ENCODE measurements around the gene HEYL.

The HEYL gene

DNA sequence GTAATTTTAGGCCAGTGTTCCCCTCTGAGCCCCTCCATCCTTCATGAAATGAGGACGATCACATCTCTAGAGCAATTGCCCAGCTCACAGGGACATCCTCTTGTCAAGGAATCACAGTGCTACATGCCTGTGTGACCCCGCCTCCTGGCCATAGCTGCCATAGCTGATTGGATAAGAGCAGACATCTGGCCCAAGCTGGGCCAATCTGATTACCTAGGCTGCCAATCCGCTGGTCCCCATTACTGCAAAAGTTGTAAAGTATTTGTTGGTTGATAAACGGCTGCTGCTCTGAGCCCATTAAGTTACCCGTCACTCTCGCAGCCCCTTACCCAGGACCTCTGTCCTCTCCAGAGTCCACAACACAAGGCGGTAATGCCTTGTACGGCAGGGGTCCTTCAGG is 24.1 kb upstream of the HEYL start:
- no peak for DNase-seq

DNA sequence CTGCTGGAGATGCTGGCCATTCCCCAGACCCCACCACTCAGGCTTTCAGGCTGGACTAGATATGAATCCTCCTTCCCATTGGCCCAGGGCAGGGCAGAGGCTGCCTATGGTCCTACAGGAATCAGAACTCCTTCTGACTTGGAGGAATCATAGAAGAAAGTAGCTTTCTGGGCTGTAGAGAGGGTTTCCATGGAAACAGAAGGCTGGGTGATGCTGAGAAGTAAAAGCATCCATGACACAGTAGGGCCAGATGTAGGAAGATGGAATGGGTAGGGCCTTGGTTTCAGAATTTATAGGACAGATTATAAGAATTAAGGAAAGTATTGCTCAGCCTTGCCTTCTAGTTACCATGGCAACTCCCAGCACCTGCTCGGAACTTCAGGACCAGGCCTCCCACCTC is 23.4 kb upstream of the HEYL start:
- DNase-seq: no peak

DNA sequence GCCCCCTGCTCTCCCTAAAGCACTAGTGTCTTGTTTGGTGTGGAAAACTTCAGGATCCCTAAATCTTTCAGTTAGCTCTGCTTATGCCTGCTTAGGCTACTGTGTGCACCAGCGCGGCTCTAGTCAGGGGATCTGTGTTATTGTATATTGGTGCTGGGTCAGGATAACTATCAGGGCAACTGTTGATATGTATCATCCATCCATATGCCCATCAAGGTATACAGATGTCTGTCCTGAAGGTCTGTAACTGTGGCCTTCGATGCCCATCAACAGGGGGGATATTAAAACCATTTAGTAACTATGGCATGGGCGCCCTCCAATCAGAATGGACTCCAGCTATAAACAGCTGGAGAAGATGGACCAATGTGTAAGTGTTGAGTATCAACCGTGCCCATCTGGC is 20.1 kb upstream of the HEYL start:
- no peak for DNase-seq

DNA sequence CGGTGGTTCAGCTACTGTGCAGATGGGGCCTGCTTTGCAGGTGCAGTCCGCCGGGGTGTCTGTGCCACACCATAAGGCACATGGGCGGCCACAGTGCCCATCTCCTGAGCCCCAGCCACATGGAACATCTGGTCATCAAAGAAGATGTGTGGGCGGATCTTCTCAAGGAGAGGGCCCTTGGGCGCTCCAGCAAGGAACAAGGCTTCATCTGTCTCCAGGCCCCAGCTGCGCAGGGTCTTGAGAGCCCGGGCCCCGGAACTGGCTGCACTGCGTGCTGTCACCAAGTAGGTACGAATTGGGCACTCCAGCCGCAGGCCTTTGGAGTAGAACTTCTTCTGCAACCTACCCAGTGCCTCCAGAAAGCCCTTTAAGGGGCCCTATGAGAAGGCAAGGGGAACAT is 19.7 kb upstream of the HEYL start:
- DNase-seq: no peak

DNA sequence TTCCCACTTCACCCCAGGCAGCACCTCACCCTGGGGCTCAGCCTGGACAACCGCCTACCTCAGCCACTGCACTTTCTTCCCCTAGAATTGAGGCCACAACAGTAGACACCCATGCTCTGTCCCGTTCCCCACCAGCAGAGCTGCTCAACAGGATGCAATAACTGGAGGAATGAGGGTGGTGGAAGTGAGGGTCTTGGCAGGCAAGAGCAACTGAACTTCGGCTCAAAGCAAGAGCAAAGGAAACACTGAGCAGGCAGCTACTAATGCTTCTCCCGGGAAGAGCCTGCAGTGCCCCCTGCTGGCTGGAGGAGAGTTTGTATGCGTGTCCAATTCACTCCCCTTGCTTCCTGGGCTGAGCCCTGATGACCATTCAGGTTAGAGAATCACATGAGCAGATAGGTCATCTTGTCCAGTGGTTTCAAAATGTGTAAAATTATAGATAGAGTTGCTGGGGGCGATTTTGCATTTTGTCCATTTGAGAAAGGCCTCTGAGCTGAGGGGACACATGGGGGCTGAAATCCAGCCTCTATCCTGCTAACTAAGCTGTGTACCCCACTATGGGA is 18.6 kb upstream of the HEYL start:
- DNase-seq: no peak

DNA sequence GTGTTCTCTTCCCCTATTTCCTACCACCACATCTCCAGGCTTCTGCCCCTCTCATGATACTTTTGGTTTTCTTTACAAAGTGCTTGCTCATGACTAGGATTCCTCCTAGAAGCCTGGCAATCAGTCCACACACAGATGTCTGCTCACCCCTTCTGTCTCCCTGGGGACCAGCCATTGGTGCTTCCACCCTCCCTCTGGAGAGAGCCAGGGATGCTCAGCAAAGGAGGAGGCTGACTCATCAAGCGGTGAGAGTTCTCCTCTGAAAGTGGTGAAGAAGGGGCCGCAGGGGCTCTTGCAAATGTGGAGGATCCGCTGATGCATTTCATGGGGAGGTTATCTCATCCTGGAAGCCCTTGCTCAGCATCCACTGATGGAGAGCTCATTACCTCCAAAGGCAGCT is 18.0 kb upstream of the HEYL start:
- no peak for DNase-seq

DNA sequence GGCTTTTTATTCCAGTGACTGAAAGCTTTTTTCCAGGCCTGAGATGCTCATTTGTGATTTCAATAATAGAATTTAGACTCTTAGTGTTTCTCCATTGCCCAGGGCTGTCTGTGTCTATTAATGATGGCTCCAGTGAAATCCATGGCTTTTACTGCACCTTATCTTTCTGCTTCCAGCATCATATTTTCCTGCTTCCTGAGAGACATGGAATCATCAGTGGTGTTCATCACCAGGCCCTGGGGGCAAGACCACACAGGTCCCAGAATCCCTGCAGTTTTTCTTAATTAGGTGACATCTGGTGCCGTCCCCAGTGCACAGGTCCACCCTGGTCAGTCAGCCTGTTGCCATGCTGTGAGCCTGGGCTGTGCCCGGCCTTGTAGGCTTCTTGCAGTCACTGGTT is 16.9 kb upstream of the HEYL start:
- DNase-seq: no peak

DNA sequence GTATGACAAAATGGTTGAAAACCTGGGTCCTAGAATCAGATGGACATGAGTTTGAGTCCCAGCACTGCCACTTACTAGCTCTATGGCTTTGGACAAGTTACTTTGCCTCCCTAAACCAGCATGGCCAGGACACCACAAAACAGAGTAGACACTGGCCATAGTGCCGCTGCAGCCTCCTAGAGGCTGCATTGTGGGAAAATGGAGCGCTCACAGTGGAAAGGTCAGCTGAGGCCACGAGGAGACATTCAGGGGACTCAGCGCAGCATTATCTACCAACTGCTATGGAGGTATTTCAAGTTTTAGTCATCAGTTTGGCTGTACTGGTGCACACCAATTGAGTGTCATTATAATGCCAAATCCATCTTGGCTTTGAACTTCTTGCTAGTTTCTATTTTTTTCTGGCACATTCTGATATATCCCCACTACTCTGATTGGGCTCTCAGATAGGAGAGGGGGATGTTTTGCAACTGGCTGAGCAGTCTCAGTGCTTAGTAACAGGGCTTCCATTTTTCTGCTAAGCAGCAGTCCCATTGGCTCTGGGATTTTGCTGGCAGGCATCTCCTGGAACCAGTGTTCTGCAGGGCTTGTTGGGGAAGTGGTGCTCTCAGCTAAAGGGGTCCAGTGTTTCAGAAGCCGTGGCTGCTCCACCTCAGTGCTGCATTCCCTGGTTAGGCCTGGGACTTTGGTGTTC is 16.3 kb upstream of the HEYL start:
- no peak for DNase-seq

DNA sequence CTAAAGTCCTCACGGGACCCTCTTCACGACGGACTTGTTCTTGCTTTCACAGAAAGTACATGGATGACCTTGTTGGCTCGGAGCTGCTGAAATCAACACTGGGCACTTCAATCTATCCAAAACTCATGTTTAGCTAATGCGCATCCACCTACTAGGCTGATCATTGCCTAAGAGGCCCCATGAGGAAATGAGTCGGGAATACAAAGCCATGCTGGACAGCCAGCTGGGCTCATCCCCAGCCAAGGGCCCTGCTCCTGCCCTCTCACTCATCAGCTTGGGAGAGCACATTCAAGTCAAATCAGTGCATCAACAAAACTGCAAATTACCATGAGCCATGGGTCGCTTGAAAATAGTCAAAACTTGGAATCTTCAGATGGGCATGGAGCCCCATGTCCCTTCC is 14.8 kb upstream of the HEYL start:
- DNase-seq: no peak

DNA sequence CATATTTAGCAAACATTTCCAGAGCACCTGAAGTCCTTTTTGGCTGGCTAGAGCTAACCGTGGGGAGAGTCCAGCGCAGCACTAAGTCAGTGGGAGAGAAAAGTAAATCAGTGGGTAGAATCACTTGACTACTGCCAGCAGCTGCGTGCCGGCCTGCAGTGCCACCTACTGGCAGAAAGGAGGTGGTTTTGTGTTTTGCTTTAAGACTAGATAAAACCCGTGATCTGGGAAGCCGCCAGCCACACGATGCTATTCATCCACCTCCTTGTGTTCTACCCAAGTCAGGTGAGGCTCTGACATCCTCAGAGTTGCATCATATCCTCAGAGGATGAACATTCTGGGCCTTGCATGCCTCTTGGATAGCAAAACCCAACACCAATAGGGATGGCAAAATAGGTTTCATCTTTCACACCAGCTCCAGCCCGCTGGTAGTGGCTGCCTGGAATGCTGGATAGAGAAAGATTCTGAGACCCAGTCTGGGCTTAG is 14.1 kb upstream of the HEYL start:
- DNase-seq: no peak

DNA sequence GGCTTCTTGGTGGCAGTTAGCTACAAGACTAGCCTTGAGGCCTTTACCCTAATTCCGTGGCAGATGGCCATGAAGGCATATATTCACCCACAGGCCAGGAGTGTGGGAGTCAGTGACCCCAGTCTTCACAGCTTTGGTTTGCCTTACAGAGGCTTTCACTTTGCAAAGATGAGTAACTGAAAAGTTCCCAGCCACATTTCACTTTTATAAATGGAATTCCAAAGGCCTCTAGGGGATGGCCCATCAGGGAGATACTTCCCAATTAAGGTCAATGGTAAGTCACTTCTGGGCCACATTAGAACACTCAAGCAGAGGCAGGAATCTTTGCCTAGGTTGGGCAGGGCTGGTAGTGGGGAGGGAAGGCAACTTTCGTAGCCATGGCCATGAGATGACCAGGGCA is 13.1 kb upstream of the HEYL start:
- DNase-seq: no peak

DNA sequence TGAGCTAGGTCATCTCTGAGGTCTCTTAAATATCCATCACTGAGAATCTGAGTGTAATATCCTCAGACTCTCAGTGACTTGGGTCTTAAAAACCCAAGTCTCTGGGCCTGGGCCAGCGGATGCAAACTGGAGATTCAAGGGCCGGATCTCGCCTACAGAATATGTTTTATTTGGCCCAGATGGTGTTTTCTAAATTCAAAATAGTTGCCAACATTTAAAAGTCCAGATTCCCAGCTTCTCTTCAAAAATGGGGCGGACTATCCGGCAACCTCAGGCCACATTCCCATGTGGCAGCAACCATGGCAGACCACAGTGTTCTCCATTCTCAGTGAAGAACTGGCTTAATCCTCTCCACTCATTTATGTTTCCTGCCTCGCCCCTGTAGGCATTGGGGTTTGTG is 12.7 kb upstream of the HEYL start:
- DNase-seq: no peak

DNA sequence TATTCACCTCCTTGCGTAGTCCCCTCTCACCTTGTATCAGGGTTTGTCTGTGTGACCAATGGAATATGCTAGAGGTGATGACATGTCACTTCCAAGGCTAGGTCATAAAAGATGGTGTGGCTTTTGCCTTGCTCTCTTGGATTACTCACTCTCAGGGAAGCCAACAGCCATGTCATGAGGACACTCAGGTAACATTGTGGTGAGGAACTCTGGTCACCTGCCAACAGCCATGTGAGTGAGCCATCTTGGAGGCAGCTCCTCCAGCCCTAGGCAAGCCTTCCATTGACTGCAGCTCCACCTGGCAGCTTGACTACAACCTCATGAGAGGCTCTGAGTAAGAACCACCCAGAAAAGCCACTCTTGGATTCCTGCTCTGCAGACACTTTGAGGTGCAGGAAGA is 11.0 kb upstream of the HEYL start:
- DNase-seq: no peak

DNA sequence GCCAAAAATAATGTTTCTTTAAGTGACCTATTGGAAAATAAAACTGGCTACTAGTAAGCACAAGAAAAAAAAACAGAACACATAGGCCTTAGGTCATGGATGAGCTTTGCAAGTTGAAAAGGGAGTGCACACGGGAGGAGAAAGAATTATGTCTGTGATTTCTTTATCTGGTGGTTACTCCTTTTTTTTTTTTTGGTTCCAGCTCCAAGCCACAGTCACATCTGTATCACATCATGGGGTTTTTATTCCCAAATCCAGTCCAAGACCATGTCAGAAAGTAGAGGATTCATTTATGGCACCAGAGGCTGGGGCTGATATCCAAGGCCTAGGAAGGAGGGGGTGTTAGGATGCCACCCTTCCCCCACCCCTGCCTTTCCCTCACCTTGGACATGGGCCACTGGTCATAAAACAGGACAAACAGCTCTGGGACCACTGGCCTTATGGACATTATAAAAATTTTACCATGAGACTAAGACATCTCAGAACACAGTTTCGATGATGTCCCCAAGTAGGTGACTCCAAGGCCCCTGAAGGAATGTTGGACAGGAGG is 10.3 kb upstream of the HEYL start:
- no peak for DNase-seq

DNA sequence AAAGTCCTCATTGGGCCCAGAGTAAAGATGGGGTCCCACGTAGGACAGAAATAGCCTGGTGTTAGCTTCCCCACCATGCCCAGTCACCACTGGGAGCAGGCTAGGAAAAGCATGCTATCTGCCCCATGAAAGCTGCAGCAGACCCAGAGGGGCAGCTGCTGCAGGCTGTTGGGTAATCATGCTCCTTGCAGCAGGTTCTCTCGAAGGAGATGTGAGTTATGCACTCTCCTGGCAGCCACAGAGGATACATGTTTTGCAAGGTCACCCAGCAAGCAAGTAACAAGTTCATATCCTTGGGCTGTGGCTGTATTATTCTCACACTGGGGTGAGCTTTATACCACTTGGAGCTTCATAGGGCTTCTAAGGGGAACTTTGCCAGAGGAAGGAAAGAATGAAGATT is 9.1 kb upstream of the HEYL start:
- no peak for DNase-seq

DNA sequence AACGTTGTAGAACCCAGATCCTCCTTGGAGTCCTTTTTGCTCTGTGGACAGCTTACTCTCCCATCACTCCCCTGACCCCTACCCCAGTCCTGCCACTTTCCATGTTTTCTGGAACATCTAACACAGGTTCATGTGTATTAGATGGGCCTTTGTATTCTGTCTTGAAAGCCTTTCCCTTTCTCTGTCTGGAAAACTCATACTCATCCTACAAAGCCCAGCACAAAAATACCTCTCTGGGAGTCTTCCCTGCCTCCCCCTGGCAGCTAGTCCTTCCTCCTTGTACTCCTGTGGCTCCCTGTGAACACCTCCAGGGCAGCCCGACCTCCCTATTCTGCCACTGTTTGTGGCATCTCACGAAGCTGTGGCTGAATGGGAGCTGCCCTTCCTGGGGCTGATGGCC is 7.8 kb upstream of the HEYL start:
- no peak for DNase-seq

DNA sequence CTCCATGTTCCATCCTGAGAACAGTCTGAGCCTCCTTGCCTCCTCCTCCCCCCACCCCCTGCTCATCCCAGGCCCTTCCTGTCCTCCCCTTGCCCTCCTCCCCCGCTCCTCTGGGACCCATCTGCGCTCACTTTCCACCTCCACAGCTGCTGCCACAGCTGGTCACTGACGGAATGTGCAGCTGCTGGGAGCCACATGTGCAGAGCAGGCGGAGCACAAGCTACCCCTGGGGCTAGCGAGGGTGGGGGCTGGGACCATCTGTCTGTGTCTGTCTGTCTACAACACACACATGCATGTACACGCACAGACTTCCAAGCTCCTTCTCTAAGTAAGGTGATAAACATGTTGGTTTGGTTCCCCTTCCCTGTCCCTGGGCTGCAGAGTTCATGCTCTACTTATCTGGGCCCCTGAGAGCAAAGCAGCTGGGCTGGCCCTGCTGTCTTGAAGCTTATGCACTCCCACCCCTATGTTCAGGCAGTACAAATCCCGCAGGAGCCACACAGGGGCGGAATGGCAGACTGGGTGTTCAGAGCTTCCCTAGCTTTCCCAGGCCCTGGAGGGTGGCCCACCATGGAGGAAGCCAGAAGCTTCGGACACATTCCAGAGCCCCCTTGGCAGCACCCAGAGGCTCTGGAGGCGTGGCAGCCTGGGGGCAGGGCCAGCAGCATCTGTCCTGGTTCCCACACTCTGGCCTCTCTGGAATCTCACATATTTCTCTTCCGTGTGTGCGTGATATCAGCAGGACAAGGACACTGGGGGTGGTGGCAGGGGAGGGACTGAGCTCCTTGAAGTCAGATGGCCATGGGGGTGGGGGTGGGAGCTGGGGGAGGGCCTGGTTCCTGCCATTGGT is 7.0 kb upstream of the HEYL start:
- no peak for DNase-seq

DNA sequence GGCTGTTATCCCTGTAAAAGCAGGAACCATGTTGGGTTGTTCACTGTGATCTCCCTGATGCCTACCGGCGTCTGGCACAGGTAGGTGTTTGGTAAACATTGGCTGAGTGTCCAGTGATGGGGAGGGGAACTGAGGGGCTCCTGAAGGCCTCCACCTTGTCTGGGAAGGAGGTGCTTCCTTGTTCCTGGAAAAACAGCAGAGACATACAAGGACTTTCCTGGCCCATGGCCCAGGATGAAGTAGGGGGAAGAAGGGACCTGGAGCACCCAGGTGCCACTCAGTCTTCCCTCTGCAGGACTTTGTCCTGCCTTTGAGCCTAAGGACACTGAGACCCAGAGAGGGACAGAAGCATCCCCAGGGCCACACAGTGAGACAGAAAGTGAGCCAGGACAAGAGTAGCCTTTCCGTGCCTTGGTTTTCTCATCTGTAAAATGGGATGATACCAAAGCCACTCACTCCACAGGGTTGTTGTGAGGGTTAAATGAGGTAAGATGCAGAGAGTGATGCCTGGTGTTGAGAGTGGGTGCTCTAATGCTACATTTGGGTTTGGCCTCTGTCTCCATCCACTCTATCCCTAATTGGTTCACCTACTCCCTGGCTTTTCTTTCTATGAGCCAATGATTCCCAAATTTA is 6.1 kb upstream of the HEYL start:
- no peak for DNase-seq

DNA sequence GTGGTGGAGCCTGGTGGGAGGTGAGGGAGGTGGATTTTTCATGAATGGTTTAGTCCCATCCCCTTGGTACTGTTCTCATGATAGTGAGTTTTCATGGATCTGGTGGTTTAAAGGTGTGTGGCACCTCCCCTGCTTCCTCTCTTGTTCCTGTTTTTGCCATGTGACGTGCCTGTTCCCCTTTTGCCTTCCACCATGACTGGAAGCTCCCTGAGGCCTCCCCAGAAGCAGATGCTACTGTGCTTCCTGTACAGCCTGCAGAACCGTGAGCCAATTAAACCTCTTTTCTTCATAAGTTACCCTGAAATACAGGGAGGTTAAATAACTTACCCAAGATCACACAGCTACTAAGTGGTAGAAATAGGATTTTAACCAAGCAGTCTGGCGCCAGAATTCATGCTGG is 4.3 kb upstream of the HEYL start:
- DNase-seq: no peak

DNA sequence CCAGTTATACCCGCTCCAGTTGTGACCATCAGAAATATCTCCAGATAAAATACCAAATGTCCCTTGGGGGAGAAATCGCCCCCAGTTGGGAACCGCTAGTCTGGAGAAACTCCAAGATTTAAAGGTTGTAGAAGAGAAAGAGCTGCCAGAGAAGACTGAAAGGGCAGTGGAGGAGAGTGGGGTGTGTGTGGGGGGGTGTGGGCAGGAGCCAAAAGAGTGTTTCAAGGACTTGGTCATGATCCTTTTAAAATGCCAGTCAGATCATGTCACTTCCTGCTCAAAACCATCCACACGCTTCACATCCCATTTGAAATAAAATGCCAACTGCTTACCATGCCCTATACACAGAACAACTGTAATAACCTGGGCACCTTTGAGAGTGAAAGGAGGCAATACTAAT is 3.4 kb upstream of the HEYL start:
- no peak for DNase-seq

DNA sequence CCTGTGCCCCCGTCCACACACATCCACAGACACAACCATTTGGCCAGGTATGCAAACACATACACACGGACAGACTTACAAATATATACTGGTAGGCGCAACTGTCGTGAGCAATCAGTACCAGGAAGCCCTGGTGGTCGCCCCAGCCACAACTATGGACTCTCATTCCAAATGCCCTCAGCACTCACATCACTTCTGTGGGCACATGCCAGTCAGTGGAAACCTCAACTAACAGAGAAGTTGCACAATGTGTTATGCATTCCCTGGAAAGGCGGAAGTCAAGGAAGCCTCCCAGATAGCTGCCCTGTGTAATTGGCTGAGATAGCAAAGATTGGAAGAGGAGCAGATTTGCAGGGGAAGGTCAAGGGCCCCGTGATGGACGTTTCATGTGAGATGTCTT is 1.4 kb upstream of the HEYL start:
- no peak for DNase-seq

DNA sequence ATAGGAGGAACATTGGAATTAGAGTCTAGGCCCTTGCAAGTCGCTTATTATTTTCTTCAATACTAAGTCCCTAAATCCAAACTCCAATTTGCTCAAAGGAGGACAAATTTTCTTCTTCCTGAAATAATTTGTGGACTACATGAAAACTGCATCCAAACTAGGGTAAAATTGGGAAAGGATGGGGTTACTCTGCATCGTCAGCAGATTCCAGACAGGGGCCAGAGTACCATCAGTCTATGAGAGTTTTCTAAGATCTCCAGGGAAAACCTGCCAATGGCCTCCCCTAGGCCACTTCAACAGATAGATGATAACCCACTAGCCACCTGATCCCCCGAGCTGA is 508 bp downstream of the HEYL start:
- no peak for DNase-seq

DNA sequence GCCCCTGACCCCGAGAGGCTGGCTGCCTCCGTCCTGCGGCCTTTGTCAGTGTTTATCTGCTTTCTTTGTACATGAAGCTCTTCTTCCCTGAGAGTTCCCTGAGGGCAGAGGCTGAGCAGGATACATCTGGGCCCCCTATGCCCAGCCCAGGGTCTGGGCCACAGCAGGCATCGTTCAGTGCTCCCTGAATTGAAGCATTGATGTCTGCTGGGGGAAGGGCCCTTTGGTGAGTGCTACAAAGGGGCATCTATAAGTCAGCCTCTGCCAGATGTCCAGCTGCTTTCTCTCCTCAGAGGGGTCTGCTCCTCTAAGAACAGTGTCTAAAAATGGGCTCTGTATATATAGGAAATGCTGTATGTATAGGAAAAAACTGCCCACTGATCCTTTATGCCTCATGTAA is 2.1 kb downstream of the HEYL start:
- DNase-seq: no peak

DNA sequence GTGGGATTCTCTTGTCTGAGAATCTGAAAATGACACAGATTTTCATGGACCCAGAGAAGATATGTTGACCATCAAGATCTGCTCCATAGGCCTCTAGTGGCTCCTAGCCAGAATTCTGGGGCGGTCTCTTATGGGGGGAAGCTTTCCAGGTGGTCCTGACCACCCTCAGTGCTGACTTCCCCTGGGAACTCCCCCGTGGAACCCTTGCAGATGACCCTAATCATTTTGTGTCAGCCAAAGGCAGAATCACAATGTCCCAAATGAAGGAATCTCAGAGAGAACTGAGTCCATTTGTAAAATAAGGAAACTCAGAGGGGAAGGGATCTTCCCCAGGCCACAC is 3.6 kb downstream of the HEYL start:
- no peak for DNase-seq

Measured in NCI-H1436 treated with DMSO at 0.1 percent for 48 hours (cell line).